ENCODE measurements around the gene CAPG. TPM values are rescaled to one million over a fixed set of nuclear protein-coding genes. Genes with fewer than 3 reads are reported as not detected.

The CAPG gene
- total RNA-seq, 1 donor from 2014 or later = 76.4 TPM

- TF ChIP-seq CTCF (IDR thresholded peaks at IDR 0.05; ENCODE audit: unreplicated experiment) = no peak
- no peak for DNase-seq (ENCODE audit: low spot score)
- Mint-ChIP-seq H3K4me3 (ENCODE audit: unreplicated experiment) (peak overlapping the region; percentile 11), H3K4me1 (ENCODE audit: unreplicated experiment) (peaks cover 17% of the 10 kb centered on the region), H3K36me3 (ENCODE audit: low read depth, unreplicated experiment) (peaks cover 57% of the 10 kb centered on the region), H3K27ac (ENCODE audit: unreplicated experiment) (no peak overlapping the region), H3K9me3 (ENCODE audit: unreplicated experiment) (peaks cover 4% of the 10 kb centered on the region), H3K27me3 (ENCODE audit: unreplicated experiment) (peaks cover 6% of the 10 kb centered on the region)
Observed at GRCh38 chr2:85380048-85380447, 30.1 kb downstream of the CAPG start.

GRCh38 chr2:85378257-85378656 is 31.9 kb downstream of the CAPG start:
- H3K9me3 Mint-ChIP-seq (ENCODE audit: unreplicated experiment) = peaks cover 6% of the 10 kb centered on the region

GRCh38 chr2:85377083-85377482 is 33.1 kb downstream of the CAPG start:
- no peak for DNase-seq (ENCODE audit: low spot score)
- H3K9me3 Mint-ChIP-seq (ENCODE audit: unreplicated experiment) = peaks cover 6% of the 10 kb centered on the region
- H3K4me3 Mint-ChIP-seq (ENCODE audit: unreplicated experiment) = peak overlapping the region; percentile 59
- H3K27ac Mint-ChIP-seq (ENCODE audit: unreplicated experiment) = no peak overlapping the region
- TF ChIP-seq CTCF (IDR thresholded peaks at IDR 0.05; ENCODE audit: unreplicated experiment) = no peak
- H3K36me3 Mint-ChIP-seq (ENCODE audit: low read depth, unreplicated experiment) = peaks cover 53% of the 10 kb centered on the region
- H3K4me1 Mint-ChIP-seq (ENCODE audit: unreplicated experiment) = peaks cover 16% of the 10 kb centered on the region
- H3K27me3 Mint-ChIP-seq (ENCODE audit: unreplicated experiment) = peaks cover 2% of the 10 kb centered on the region

More at GRCh38 chr2:85378257-85378656, 31.9 kb downstream of the CAPG start:
- Mint-ChIP-seq H3K27me3 (ENCODE audit: unreplicated experiment) (peaks cover 2% of the 10 kb centered on the region), H3K4me3 (ENCODE audit: unreplicated experiment) (peak overlapping the region; percentile 6), H3K27ac (ENCODE audit: unreplicated experiment) (no peak overlapping the region), H3K36me3 (ENCODE audit: low read depth, unreplicated experiment) (peaks cover 58% of the 10 kb centered on the region), H3K4me1 (ENCODE audit: unreplicated experiment) (peaks cover 16% of the 10 kb centered on the region)
- DNase-seq (ENCODE audit: low spot score) = no peak
- TF ChIP-seq CTCF (IDR thresholded peaks at IDR 0.05; ENCODE audit: unreplicated experiment) = no peak

GRCh38 chr2:85376291-85377065 is 33.7 kb downstream of the CAPG start:
- Mint-ChIP-seq H3K4me3 (ENCODE audit: unreplicated experiment) (no peak overlapping the region), H3K4me1 (ENCODE audit: unreplicated experiment) (peaks cover 16% of the 10 kb centered on the region), H3K27ac (ENCODE audit: unreplicated experiment) (no peak overlapping the region), H3K9me3 (ENCODE audit: unreplicated experiment) (peaks cover 6% of the 10 kb centered on the region), H3K36me3 (ENCODE audit: low read depth, unreplicated experiment) (peaks cover 50% of the 10 kb centered on the region), H3K27me3 (ENCODE audit: unreplicated experiment) (no peaks in the 10 kb centered on the region)
- TF ChIP-seq CTCF (IDR thresholded peaks at IDR 0.05; ENCODE audit: unreplicated experiment) = no peak
- no peak for DNase-seq (ENCODE audit: low spot score)

GRCh38 chr2:85371045-85371444 is 39.1 kb downstream of the CAPG start:
- no peak for DNase-seq (ENCODE audit: low spot score)
- no peak overlapping the region for H3K27ac Mint-ChIP-seq (ENCODE audit: unreplicated experiment)
- no peaks in the 10 kb centered on the region for H3K27me3 Mint-ChIP-seq (ENCODE audit: unreplicated experiment)
- TF ChIP-seq CTCF (IDR thresholded peaks at IDR 0.05; ENCODE audit: unreplicated experiment) = no peak
- peaks cover 6% of the 10 kb centered on the region for H3K9me3 Mint-ChIP-seq (ENCODE audit: unreplicated experiment)
- peaks cover 2% of the 10 kb centered on the region for H3K4me1 Mint-ChIP-seq (ENCODE audit: unreplicated experiment)
- peaks cover 25% of the 10 kb centered on the region for H3K36me3 Mint-ChIP-seq (ENCODE audit: low read depth, unreplicated experiment)
- H3K4me3 Mint-ChIP-seq (ENCODE audit: unreplicated experiment) = no peak overlapping the region
